ENCODE measurements around the gene PCDH12. TPM values are rescaled to one million over a fixed set of nuclear protein-coding genes. Genes with fewer than 3 reads are reported as not detected.

PCDH12 gene
- total RNA-seq, 1 donor from 2014 or later, result under 0.01 TPM

GRCh38 chr5:141942185-141942857, 15.7 kb downstream of the PCDH12 start:
- DNase-seq (ENCODE audit: low read depth), result no peak
- no peak overlapping the region for H3K4me3 ChIP-seq (ENCODE audit: low read depth, low read length)
- no peak for TF ChIP-seq CTCF (conservative IDR thresholded peaks at IDR 0.05; ENCODE audit: low read depth, low read length)

- no peak for DNase-seq (ENCODE audit: low read depth)
- TF ChIP-seq CTCF (conservative IDR thresholded peaks at IDR 0.05; ENCODE audit: low read depth, low read length), result no peak
Measured at GRCh38 chr5:141941779-141942178, 16.2 kb downstream of the PCDH12 start.

DNA sequence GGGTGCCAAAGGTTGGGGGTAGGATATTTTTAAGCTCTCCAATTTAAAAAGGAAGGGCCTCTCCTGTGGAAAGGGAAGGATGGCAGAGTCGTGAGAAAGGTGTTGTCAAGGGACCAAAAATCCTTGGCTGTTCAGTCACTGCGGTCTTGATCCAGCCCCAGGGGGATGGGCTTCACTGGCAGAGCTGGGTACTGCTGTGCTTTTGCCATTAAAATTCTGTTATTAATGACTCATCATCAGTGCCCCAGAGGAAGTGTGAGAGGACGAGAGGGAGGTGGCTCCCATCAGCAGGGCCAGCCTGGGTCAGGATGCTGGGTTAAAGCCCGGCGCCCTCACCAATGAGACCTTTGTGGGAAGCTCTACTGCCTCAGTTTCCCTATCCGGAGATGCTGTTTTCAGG, 16.7 kb downstream of the PCDH12 start:
- TF ChIP-seq CTCF (conservative IDR thresholded peaks at IDR 0.05; ENCODE audit: low read depth, low read length), result no peak
- no peak for DNase-seq (ENCODE audit: low read depth)
- H3K4me3 ChIP-seq (ENCODE audit: low read depth, low read length), result no peak overlapping the region

More at GRCh38 chr5:141941779-141942178, 16.2 kb downstream of the PCDH12 start:
- H3K4me3 ChIP-seq (ENCODE audit: low read depth, low read length), result no peak overlapping the region

DNA sequence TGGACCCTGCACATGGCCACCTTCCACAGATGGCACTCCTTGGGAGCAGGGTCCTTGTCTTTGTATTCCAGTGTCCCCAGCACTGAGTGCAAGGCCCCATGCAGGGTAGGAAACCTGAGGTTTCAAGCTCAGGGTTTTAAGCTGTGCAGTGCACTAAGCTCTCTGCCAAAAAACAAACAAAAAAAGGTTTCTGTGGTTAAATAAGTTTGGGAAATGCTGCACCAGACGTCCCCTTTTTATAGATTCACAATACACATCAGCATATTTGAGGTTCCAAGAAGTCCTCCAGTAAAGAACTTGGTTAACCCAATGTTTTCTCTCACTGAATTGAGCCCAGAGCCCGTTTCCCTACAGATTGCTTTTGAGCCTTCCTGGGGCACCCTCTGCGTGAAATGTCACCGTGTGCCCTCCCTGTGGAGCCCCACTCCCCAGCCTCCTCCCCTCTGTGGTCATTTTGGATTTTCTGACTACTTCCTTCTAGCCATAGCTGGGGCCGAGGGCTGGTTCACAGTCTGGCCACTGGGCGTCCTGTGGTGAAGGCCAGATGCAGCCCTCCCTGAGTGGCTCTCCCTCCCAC, 17.2 kb downstream of the PCDH12 start:
- no peak overlapping the region for H3K4me3 ChIP-seq (ENCODE audit: low read depth, low read length)
- DNase-seq (ENCODE audit: low read depth), result no peak

GRCh38 chr5:141935538-141935937, 22.5 kb downstream of the PCDH12 start:
- TF ChIP-seq CTCF (conservative IDR thresholded peaks at IDR 0.05; ENCODE audit: low read depth, low read length), result no peak
- no peak for DNase-seq (ENCODE audit: low read depth)
- H3K4me3 ChIP-seq (ENCODE audit: low read depth, low read length), result no peak overlapping the region

More for the DNA sequence above, 17.2 kb downstream of the PCDH12 start:
- no peak for TF ChIP-seq CTCF (conservative IDR thresholded peaks at IDR 0.05; ENCODE audit: low read depth, low read length)

GRCh38 chr5:141934099-141934844, 23.7 kb downstream of the PCDH12 start:
- no peak for DNase-seq (ENCODE audit: low read depth)
- no peak for TF ChIP-seq CTCF (conservative IDR thresholded peaks at IDR 0.05; ENCODE audit: low read depth, low read length)
- H3K4me3 ChIP-seq (ENCODE audit: low read depth, low read length), result no peak overlapping the region
